GM21825 (cell line): ENCODE data around the gene NMD3.
"Not testable (repeated sequence)": the region's sequence is repeated elsewhere in the genome, so short reads cannot be mapped to it uniquely, and the experiment has no call there.

ENCODE experiments used
- ATAC-seq: cut with Tn5 transposase; IDR thresholded peaks from one replicate; pipeline ENCODE4 v1.9.1; 2021; ENCODE audit warnings: mild to moderate bottlenecking, moderate library complexity; ENCODE audit not compliant: unreplicated experiment

The NMD3 gene

DNA sequence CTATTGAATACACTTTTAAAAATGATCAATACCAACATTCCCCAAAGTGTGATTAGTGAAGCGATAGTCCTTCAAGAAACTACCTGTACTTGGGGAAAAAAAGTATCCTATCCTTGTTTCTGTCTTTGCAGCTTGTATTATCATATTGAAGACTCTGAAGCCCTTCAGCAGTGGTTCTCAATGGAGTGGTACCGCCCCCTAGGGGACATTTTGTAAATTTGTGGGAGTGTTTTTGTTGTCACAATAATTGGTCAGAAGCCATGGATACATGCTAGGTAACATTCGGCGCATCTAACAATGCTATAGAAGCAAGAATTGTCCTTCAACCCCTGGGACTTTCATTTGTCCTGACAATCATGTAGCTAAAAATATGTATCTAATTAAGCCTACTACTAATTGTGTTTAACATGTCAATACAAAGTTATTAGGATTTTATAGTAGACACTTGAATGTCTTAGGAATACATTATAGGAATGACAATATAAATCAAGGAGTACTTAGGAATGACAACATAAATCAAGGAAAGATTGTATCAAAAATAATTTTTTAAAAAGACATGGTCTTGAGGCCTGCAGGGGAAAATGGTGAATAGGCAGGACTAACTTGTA lies 53.7 kb downstream of the NMD3 start:
- ATAC-seq: no peak

DNA sequence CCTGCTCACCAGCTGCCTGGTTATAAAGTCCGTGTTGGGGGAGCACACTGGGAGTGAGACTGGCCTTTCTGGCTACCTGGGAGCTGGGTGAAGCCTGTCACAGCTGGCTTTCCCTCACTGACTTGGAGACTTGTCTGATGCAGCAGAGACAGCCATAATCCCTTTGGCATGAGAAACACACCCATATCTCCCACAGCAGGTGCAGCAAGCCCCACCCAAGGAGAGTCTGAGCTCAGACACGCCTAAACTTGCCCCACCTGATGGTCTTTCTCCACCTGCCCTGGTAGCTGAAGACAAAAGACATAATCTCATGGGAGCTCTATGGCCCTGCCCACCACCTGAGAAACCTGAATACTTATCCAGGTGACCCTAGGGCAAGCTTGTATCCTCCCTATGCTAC lies 54.8 kb downstream of the NMD3 start:
- ATAC-seq: no peak

DNA sequence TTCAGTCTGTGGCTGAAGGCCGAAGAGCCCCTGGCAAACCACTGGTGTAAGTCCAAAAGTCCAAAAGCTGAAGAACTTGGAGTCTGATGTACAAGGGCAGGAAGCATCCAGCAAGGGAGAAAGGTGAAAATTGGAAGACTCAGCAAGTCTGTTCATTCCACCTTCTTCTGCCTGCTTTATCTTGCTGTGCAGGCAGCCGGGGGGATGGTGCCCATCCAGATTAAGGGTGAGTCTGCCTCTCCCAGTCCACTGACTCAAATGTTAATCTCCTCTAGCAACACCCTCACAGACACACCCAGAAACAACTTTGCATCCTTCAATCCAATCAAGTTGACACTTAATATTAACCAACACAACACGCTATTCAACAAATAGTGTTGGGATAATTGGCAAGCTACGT lies 61.3 kb downstream of the NMD3 start:
- ATAC-seq: not testable (repeated sequence)

DNA sequence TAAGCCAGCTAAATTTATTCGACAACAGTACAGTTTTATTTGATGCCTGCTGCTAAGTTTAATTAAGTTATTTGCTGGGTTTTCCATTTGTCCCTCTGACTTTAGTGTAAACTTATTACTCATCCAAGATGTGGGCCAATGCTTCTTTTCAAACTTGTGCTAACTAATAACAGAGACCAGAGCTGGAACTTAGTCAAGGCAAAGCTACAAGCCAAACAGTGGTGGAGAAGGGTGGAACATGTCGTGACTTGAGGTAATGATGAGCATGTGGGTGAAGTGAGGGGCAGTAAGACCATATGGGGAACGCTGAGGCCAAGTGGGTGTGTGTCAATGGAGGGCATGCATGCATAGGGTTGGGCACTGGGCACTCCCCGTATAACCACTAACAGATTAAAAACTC lies 63.9 kb downstream of the NMD3 start:
- no peak for ATAC-seq

DNA sequence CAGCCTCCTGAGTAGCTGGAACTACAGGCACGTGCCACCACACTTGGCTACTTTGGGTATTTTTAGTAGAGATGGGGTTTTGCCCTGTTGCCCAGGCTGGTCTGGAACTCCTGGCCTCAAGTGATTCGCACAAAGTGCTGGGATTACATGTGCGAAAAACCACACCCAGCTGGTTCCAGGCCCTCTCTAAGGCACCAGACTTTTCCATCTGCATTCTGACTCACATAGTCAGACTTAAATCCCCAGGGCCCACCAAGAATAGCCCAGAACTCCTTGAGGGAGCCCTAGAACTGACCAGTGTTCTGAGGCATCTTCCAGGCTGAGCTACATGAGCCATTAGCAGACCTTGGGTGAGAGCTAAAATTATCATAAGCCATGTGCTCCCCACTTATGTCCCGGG lies 68.1 kb downstream of the NMD3 start:
- ATAC-seq: no peak

DNA sequence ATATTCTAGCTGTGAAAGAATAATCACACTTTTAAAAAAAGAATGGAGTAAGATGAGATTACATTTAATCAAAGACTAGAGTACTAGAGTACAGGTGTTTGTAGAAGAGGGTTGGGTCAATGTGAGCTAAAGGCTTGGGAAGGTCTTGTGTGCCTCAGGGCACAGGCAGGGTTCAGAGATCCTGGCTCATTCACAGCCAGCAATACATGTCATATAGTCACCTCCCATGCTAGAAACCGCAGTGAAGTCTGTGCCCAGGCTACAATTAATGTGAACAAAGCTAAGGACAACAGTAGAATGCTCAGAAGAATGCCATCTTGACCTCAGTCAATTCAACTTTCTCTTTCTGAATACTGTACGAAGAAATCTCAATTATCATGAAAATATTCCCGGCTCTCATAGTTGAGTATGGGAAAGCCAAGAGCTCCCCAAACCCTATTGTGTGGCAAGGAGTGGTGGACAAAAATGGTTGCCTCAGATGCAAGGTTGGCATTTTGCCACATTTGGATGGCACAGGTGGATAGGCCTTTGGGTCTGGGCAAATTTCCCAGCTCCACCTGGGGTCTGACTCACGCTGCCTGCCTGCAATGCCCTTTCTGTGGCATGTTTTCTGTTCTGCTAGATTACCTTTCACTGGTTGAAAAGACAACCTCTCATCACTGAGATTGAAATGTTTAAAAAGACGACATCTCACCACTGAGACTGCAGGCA lies 70.2 kb downstream of the NMD3 start:
- ATAC-seq: no peak

DNA sequence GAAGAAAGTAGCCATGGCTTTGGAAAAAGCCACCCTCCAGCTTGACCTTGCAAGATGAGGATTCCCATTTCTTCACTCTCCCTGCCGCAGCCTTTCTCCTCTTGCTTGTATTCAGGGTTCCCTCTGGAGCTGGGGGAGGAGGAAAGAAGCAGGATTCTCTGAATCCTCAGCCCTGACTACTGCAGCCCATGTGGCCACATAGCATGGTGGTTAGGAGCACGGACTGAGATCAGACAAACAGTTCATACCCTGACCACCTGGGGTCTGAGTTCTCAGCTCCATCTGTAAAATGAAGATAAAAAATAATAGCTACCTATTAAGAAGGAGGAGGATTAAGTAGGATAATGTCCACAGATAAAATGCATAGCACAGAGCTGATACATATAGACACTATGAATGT lies 72.3 kb downstream of the NMD3 start:
- no peak for ATAC-seq

DNA sequence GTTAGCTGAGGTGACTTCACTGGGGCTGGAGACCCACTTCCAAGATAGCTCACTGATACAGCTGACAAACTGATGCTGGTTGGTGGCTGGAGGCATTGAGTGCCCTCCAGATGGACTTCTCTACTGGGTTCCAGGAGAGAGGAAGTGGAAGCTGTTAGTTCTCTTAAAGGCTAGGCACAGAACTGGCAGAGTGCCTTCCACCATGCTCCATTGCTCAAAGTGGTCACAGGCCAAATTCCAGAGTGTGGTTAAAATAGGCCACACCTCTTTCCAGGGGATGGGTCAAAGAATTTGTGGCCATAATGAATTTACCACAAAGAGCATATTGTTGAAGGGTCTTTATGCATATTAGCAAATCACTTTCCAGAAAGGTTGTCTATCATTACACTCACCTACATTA lies 74.2 kb downstream of the NMD3 start:
- no peak for ATAC-seq

DNA sequence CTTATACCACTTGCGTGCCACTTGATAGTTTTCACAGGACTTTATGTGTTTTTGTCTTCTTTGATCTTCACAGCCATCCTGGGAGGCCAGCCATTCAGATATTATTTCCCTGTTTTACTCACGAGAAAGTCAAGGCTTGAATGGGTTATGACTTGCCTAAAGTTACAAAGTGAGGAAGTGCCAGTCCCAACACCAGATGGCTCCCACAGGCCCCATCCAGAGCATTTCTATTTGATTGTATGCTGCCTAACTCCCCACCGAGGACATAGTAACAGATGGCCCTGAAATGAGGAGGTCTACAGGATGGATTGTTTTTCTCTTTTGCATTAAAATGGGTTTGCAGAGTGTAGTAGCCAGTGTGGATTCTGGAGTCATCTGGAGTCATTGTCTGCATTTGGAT lies 75.7 kb downstream of the NMD3 start:
- no peak for ATAC-seq
